ENCODE data around the gene PRELP. TPM values are rescaled to one million over a fixed set of nuclear protein-coding genes. Genes with fewer than 3 reads are reported as not detected.

The PRELP gene
- total and polyA plus RNA-seq, 9 donors, result 40.9 to 185 (median 97.8) TPM

DNA sequence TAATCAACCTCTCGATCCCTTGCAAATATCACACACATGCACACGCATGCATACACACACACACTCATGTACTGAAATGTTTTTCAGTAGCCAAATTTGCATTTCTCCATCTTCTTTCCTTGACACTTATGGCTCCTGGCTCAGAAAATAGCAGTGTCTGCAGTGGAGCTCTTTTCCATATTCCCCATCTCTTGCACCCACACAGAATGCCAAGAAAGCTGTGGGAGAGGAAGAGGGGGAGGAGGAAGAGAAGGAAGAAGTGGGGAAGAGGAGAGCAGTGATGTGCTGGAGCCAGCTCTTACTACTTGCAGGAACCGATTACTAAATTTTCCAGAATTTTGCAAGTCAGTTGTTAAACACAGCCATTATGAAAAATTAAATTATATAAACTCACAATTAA lies 28.2 kb downstream of the PRELP start:
- WGBS, 3 donors, result 55 to 68% (median 56%) methylated on average over 3 of the region's 3 CpGs
- TF ChIP-seq POLR2A (IDR thresholded peaks at IDR 0.05) (no peak), EP300 (IDR thresholded peaks at IDR 0.05) (no peak)
- TF ChIP-seq, protein P1, sequence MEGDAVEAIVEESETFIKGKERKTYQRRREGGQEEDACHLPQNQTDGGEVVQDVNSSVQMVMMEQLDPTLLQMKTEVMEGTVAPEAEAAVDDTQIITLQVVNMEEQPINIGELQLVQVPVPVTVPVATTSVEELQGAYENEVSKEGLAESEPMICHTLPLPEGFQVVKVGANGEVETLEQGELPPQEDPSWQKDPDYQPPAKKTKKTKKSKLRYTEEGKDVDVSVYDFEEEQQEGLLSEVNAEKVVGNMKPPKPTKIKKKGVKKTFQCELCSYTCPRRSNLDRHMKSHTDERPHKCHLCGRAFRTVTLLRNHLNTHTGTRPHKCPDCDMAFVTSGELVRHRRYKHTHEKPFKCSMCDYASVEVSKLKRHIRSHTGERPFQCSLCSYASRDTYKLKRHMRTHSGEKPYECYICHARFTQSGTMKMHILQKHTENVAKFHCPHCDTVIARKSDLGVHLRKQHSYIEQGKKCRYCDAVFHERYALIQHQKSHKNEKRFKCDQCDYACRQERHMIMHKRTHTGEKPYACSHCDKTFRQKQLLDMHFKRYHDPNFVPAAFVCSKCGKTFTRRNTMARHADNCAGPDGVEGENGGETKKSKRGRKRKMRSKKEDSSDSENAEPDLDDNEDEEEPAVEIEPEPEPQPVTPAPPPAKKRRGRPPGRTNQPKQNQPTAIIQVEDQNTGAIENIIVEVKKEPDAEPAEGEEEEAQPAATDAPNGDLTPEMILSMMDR (IDR thresholded peaks at IDR 0.05), result no peak
- Histone ChIP-seq H3K9me3 (no peaks in the 10 kb centered on the region), H3K27me3 (no peaks in the 10 kb centered on the region), H3K36me3 (no peaks in the 10 kb centered on the region), H3K27ac (no peak overlapping the region), H3K4me1 (ENCODE audit: insufficient read depth) (peaks cover 12% of the 10 kb centered on the region), H3K4me3 (no peak overlapping the region)
- intact Hi-C loops (cut with DNase I), result loop anchor here in 3 of 4 donors (2.0 to 10.0 kb wide), 4 partner anchors 121 to 199 kb away; partner anchors contain the start of gene ATP2B4 (in 2 of the 3)
- DNase-seq, result no peak

DNA sequence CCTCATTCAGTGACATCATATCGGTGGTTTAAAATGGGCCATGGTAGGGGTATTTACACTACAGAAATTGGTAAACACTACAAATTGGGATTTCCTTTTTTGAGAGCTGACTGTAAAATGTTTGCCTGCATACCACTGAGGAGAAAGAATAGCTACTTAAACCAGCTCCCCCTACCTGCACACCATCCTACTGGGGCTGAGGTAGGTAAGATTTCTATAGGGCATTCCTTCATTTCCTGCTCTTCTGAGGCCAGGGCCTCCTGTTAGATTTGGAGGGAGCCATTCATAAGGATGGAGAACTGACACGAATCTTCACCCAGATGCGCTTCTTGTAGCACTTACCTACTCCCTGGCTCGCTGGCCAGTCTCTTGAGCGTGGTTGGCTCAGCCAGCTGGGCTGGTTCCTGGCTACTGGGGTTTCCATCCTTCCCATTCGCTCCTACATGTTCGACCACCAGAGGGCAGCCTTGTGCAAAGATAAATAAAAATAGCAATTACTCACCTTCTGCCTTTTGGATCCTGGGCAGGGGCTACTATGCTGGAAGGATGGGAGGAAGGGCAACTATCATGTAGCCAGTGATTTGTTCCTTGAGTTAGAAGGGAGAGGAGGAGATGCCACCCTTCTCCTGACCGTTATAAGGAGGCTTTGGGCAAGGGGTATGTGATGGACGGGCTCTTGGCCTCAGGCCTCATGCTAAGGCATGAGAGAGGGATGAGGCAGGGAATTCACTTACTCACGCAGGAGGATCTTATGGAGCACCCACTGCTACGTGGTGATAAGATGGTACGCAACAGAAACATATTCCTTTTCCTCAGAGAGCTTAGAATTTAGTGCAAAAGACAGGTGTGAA lies 29.0 kb downstream of the PRELP start:
- no peak for TF ChIP-seq POLR2A (IDR thresholded peaks at IDR 0.05)
- no peak for TF ChIP-seq EP300 (IDR thresholded peaks at IDR 0.05)
- TF ChIP-seq, protein P1 (IDR thresholded peaks at IDR 0.05), result peak; percentile 68 to 90 (median 86)
- no peak overlapping the region for H3K27ac ChIP-seq
- intact Hi-C loops (cut with DNase I), result loop anchor here (2.0 to 10.0 kb wide), 5 partner anchors 120 to 198 kb away; partner anchors contain the start of gene ATP2B4 (in 4 of the 4)
- no peaks in the 10 kb centered on the region for H3K36me3 ChIP-seq
- whole genome bisulfite sequencing, 3 donors, result 33 to 34% (median 34%) methylated on average over 12 of the region's 12 CpGs
- H3K4me3 ChIP-seq, result no peak overlapping the region
- H3K27me3 ChIP-seq, result no peaks in the 10 kb centered on the region
- peaks cover 12% of the 10 kb centered on the region for H3K4me1 ChIP-seq (ENCODE audit: insufficient read depth)
- H3K9me3 ChIP-seq, result no peaks in the 10 kb centered on the region
- DNase-seq, result peak; percentile 77 to 89 (median 86)

DNA sequence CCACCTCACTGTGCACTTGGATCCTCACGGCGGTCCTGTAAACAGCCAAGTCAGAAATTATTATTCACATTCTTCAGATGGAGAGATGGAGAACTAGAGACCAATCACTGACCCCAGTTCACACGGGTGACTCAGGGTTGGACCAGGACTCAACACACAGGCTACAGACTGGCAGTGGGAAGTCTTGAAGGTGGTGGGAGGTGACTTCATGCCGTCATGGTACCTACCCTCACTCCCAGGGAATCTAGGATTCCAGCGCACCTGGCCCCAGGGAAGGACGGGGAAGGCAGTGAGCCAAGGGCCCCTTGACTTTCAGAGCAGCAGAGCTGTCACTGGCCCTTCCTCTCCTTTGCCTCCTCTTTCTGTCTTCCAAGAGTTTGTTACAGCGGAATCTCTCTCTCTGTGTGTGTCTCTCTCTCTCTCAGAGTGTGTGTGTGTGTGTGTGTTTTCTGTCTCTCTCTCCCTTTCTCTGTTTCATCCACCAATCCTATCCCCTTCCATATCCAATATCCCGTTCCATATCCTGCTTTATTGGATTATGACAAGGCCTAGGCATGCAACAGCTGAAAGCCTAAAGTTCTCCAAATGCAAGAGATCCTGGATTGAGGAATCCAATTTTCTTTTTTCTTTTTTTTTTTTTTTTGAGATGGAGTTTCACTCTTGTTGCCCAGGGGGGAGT lies 30.1 kb downstream of the PRELP start:
- Histone ChIP-seq H3K27ac (no peak overlapping the region), H3K4me1 (ENCODE audit: insufficient read depth) (peaks cover 12% of the 10 kb centered on the region), H3K4me3 (no peak overlapping the region), H3K9me3 (no peaks in the 10 kb centered on the region), H3K27me3 (no peaks in the 10 kb centered on the region), H3K36me3 (no peaks in the 10 kb centered on the region)
- intact Hi-C loops (cut with DNase I), result loop anchor here (2.0 to 10.0 kb wide), 5 partner anchors 119 to 197 kb away; partner anchors contain the start of gene ATP2B4 (in 3 of the 4)
- TF ChIP-seq, protein P1 (IDR thresholded peaks at IDR 0.05), result no peak
- no peak for TF ChIP-seq EP300 (IDR thresholded peaks at IDR 0.05)
- TF ChIP-seq POLR2A (IDR thresholded peaks at IDR 0.05), result no peak
- no peak for DNase-seq
- 83 to 86% (median 84%) methylated on average over 8 of the region's 8 CpGs for WGBS, 3 donors

DNA sequence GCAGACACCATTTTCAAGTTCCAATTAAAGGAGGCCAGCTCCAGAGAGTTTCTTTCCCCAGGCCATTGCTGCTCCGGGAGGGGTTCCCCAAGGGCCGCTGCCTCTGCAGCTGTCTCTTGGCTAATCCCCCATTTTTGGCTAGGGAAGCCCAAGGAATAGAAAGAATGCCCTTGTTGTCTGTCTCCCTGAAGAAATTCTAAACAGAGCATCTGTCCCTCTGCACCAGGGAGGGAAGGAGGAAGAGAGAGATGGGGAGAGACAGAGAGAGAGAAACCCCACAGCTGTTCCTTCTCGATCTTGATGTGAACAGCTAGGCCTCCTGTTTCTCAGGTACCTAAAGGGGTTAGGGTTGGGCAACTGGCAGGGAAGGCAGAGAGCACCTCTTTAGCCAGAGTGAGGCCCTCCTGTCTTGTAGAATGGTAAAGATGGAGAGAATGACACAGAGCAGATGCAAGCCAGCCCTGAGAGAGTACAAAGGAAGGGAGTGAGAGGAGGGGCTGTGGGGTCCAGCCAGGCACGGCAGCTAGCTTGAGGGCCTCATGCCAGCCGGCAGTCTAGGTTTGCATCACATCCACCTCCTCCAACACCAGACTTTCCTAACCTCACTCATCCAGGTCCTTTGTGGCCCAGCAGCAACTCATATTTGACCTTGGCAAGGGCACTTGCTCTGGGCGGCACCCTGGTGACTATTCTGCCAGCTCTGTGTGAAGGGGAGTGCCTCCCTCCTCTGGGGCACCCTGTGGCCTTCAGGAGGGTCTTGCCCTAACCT lies 31.4 kb downstream of the PRELP start:
- peaks cover 12% of the 10 kb centered on the region for H3K4me1 ChIP-seq (ENCODE audit: insufficient read depth)
- H3K27ac ChIP-seq, result peak overlapping the region; percentile 35 to 64
- DNase-seq, result peak; percentile 53 to 62 (median 55)
- intact Hi-C loops (cut with DNase I), result loop anchor here in 3 of 4 donors (5.0 to 10.0 kb wide), 3 partner anchors 118 to 195 kb away; partner anchors contain the start of gene ATP2B4 (in 3 of the 3)
- H3K27me3 ChIP-seq, result no peaks in the 10 kb centered on the region
- WGBS, 3 donors, result 26 to 36% (median 28%) methylated on average over 6 of the region's 6 CpGs
- no peaks in the 10 kb centered on the region for H3K36me3 ChIP-seq
- H3K9me3 ChIP-seq, result no peaks in the 10 kb centered on the region
- no peak overlapping the region for H3K4me3 ChIP-seq
- TF ChIP-seq, protein P1 (IDR thresholded peaks at IDR 0.05), result no peak
- no peak for TF ChIP-seq EP300 (IDR thresholded peaks at IDR 0.05)
- TF ChIP-seq POLR2A (IDR thresholded peaks at IDR 0.05), result no peak
